Stimulated activated naive B cell treated with anti-CD40 and anti-IgM and Interleukin-4, amounts not matched to agents 10 μg/mL and 1 μg/mL and 100 μg/mL, for 72 hours (primary cell): ENCODE data around the gene C5orf24.
"Not testable (repeated sequence)": the region's sequence is repeated elsewhere in the genome, so short reads cannot be mapped to it uniquely, and the experiment has no call there.

Experiments
- ATAC-seq, 2 donors: fragments of 150-1000 bp; cut with Tn5 transposase; replicated peaks; 2 replicates each; pipeline ENCODE4 v1.10.0; 2021; ENCODE audit warnings: moderate library complexity in 1 of 2
- DNase-seq: peaks from one replicate; pipeline ENCODE4 v3.0.0; 2021
- H3K27ac Mint-ChIP-seq: one replicate; pipeline ENCODE4 v1.8.0; 2022; ENCODE audit warnings: mild to moderate bottlenecking, mixed read lengths
- H3K27me3 Mint-ChIP-seq, 2 donors: one replicate each; pipeline ENCODE4 v1.8.0; 2022; ENCODE audit warnings: mixed read lengths in 2 of 2
- H3K36me3 Mint-ChIP-seq, 2 donors: one replicate each; pipeline ENCODE4 v1.8.0; 2022; ENCODE audit warnings: mixed read lengths in 2 of 2, mild to moderate bottlenecking in 1 of 2
- H3K4me1 Mint-ChIP-seq, 2 donors: one replicate each; pipeline ENCODE4 v1.8.0; 2022; ENCODE audit warnings: mixed read lengths in 2 of 2, mild to moderate bottlenecking in 1 of 2
- H3K4me3 Mint-ChIP-seq, 2 donors: one replicate each; pipeline ENCODE4 v1.8.0; 2022; ENCODE audit warnings: mild to moderate bottlenecking in 2 of 2, mixed read lengths in 2 of 2, moderate library complexity in 1 of 2
- H3K9me3 Mint-ChIP-seq, 2 donors: one replicate each; pipeline ENCODE4 v1.8.0; 2022; ENCODE audit warnings: mixed read lengths in 2 of 2, mild to moderate bottlenecking in 1 of 2

C5orf24 gene

DNA sequence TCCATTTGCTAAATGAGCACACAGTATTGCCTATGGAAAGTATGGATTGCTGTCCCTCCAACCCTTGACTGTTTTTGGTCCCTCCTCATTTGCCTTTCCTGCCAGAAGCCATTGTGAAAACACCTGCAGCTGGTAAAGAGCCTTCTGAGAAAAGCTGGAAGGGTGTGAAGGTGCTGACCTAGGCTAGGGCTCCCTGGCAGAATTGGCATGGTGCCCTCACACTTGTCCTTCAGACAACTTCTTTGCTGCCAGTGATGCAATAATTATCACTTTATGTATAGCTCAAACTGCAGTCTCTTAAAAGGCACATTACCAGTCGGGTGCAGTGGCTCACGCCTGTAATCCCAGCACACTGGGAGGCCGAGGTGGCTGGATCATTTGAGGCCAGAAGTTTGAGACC is 32.6 kb downstream of the C5orf24 start:
- H3K36me3 Mint-ChIP-seq: peaks cover 14 to 31% of the 10 kb centered on the region in 2 donors
- H3K27ac Mint-ChIP-seq: no peak overlapping the region
- H3K4me3 Mint-ChIP-seq: no peak overlapping the region
- H3K27me3 Mint-ChIP-seq: no peaks in the 10 kb centered on the region
- DNase-seq: no peak
- ATAC-seq: no peak
- no peaks in the 10 kb centered on the region for H3K9me3 Mint-ChIP-seq
- H3K4me1 Mint-ChIP-seq: peaks cover 36 to 51% of the 10 kb centered on the region in 2 donors

DNA sequence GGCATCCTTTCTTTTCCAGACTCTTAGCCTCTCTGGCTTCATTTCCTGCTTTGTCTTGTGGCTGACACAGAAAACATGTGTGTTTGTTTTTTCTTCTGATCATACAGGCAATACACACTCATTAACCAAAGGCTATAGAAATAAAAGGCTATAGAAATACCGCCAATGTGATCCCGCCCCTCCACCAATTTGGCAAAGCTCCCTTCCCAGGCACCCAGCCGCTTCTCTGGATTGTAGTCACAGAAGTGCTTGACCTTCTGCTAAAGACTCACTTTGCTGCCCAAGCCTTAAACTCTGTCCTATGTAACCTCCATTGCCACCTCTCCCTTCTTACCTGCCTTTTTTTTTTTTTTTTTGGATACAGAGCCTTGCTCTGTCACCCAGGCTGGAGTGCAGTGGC is 33.7 kb downstream of the C5orf24 start:
- DNase-seq (no peak), ATAC-seq (no peak)
- Mint-ChIP-seq H3K9me3 (no peaks in the 10 kb centered on the region), H3K4me3 (no peak overlapping the region), H3K27me3 (no peaks in the 10 kb centered on the region), H3K36me3 (peaks cover 12 to 29% of the 10 kb centered on the region in 2 donors), H3K4me1 (peaks cover 34 to 47% of the 10 kb centered on the region in 2 donors), H3K27ac (no peak overlapping the region)

GRCh38 chr5:134880937-134881336 is 35.2 kb downstream of the C5orf24 start:
- Mint-ChIP-seq H3K36me3 (peaks cover 12 to 29% of the 10 kb centered on the region in 2 donors), H3K4me1 (peaks cover 33 to 48% of the 10 kb centered on the region in 2 donors)
- not testable (repeated sequence) for H3K27me3 Mint-ChIP-seq, DNase-seq, H3K4me3 Mint-ChIP-seq, H3K9me3 Mint-ChIP-seq, ATAC-seq, H3K27ac Mint-ChIP-seq

- H3K27ac Mint-ChIP-seq, ATAC-seq, H3K9me3 Mint-ChIP-seq, H3K27me3 Mint-ChIP-seq, H3K4me3 Mint-ChIP-seq, DNase-seq: not testable (repeated sequence)
- peaks cover 12 to 23% of the 10 kb centered on the region in 2 donors for H3K36me3 Mint-ChIP-seq
- peaks cover 27 to 40% of the 10 kb centered on the region in 2 donors for H3K4me1 Mint-ChIP-seq
Observed at GRCh38 chr5:134881711-134882110, 35.9 kb downstream of the C5orf24 start.

- peaks cover 30 to 32% of the 10 kb centered on the region in 2 donors for H3K36me3 Mint-ChIP-seq
- H3K4me3 Mint-ChIP-seq: no peak overlapping the region
- H3K4me1 Mint-ChIP-seq: peaks cover 9 to 21% of the 10 kb centered on the region in 2 donors
- no peaks in the 10 kb centered on the region for H3K9me3 Mint-ChIP-seq
- no peaks in the 10 kb centered on the region for H3K27me3 Mint-ChIP-seq
- no peak overlapping the region for H3K27ac Mint-ChIP-seq
- no peak for DNase-seq
- no peak for ATAC-seq
Observed at GRCh38 chr5:134887593-134888159, 41.9 kb downstream of the C5orf24 start.

DNA sequence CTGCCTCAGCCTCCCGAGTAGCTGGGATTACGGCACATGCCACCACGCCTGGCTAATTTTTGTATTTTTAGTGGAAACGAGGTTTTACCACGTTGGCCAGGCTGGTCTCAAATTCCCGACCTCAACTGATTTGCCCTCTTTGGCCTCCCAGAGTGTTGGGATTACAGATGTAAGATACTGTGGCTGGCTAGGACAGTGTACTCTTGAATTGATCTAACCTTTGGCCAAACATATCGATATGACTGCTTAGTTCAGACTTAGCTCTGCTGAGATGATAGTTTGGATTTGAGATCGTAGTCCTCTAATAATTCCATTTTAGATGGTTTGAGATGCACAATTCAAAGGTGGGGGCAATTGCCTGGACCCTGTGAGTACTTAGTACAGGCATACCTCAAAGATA is 43.6 kb downstream of the C5orf24 start:
- Mint-ChIP-seq H3K9me3 (no peaks in the 10 kb centered on the region), H3K36me3 (peaks cover 34 to 39% of the 10 kb centered on the region in 2 donors), H3K4me3 (no peak overlapping the region), H3K27ac (no peak overlapping the region), H3K27me3 (no peaks in the 10 kb centered on the region), H3K4me1 (peaks cover 9 to 22% of the 10 kb centered on the region in 2 donors)
- DNase-seq: no peak
- ATAC-seq: no peak

- peaks cover 39% of the 10 kb centered on the region in 2 donors for H3K36me3 Mint-ChIP-seq
- no peaks in the 10 kb centered on the region for H3K27me3 Mint-ChIP-seq
- peaks cover 8 to 18% of the 10 kb centered on the region in 2 donors for H3K4me1 Mint-ChIP-seq
- DNase-seq (no peak), ATAC-seq (no peak)
- no peak overlapping the region for H3K27ac Mint-ChIP-seq
- H3K9me3 Mint-ChIP-seq: no peaks in the 10 kb centered on the region
- H3K4me3 Mint-ChIP-seq: no peak overlapping the region
Observed at GRCh38 chr5:134891473-134891872, 45.7 kb downstream of the C5orf24 start.

GRCh38 chr5:134892282-134892681 is 46.5 kb downstream of the C5orf24 start:
- Mint-ChIP-seq H3K9me3 (no peaks in the 10 kb centered on the region), H3K4me3 (no peak overlapping the region), H3K27ac (no peak overlapping the region), H3K27me3 (no peaks in the 10 kb centered on the region), H3K4me1 (peaks cover 8 to 18% of the 10 kb centered on the region in 2 donors), H3K36me3 (peaks cover 38 to 39% of the 10 kb centered on the region in 2 donors)
- ATAC-seq (no peak), DNase-seq (no peak)

GRCh38 chr5:134892926-134893325 is 47.2 kb downstream of the C5orf24 start:
- H3K27ac Mint-ChIP-seq: no peak overlapping the region

DNA sequence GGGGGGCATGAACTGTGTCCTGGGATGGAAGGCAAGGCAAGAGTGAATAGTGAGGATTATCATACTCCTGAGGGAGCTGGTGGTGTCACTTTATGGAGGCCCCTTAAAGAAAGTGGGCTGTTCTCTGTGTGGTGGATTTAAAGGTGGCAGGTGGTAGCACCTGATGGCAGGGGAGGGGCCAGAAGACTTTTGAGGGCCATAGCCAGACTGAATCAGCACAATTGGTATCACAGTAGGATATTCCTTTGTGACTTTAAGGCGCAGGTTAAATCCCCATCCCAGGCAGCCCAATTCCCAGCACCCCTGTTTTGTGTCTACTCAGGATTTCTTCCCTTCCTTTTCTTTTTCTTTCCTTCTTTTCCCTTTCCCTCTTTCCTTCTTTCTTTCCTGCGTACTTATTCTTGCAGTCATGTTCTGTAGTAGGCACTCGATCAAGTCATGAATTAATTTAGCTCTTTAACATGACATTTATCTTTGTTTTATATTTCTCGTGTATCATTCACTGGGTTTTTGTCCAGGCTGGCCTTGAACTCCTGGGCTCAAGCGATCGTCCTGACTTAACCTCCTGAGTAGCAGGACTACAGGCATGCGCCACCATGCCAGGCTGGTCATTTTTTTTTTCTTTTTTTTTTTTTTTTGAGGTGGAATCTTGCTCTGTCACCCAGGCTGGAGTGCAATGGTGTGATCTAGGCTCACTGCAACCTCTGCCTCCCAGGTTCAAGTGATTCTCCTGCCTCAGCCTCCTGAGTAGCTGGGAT is 48.2 kb downstream of the C5orf24 start:
- Mint-ChIP-seq H3K27me3 (no peaks in the 10 kb centered on the region), H3K9me3 (no peaks in the 10 kb centered on the region), H3K4me1 (peaks cover 7 to 18% of the 10 kb centered on the region in 2 donors), H3K36me3 (peaks cover 27 to 30% of the 10 kb centered on the region in 2 donors), H3K27ac (peak overlapping the region; percentile 37), H3K4me3 (no peak overlapping the region)
- ATAC-seq (no peak), DNase-seq (no peak)

More at GRCh38 chr5:134892926-134893325, 47.2 kb downstream of the C5orf24 start:
- Mint-ChIP-seq H3K27me3 (no peaks in the 10 kb centered on the region), H3K4me3 (no peak overlapping the region), H3K36me3 (peaks cover 32% of the 10 kb centered on the region in 2 donors), H3K9me3 (no peaks in the 10 kb centered on the region), H3K4me1 (peaks cover 7 to 18% of the 10 kb centered on the region in 2 donors)
- DNase-seq (no peak), ATAC-seq (no peak)

GRCh38 chr5:134902071-134902801 is 56.5 kb downstream of the C5orf24 start:
- peak overlapping the region; percentile 64 to 74 for H3K4me3 Mint-ChIP-seq
- H3K9me3 Mint-ChIP-seq: no peaks in the 10 kb centered on the region
- H3K4me1 Mint-ChIP-seq: peaks cover 11 to 25% of the 10 kb centered on the region in 2 donors
- H3K36me3 Mint-ChIP-seq: peaks cover 0 to 12% of the 10 kb centered on the region in 2 donors
- H3K27ac Mint-ChIP-seq: peak overlapping the region; percentile 93
- DNase-seq (peak; percentile 40), ATAC-seq (peak; percentile 38 to 40)
- H3K27me3 Mint-ChIP-seq: no peaks in the 10 kb centered on the region

DNA sequence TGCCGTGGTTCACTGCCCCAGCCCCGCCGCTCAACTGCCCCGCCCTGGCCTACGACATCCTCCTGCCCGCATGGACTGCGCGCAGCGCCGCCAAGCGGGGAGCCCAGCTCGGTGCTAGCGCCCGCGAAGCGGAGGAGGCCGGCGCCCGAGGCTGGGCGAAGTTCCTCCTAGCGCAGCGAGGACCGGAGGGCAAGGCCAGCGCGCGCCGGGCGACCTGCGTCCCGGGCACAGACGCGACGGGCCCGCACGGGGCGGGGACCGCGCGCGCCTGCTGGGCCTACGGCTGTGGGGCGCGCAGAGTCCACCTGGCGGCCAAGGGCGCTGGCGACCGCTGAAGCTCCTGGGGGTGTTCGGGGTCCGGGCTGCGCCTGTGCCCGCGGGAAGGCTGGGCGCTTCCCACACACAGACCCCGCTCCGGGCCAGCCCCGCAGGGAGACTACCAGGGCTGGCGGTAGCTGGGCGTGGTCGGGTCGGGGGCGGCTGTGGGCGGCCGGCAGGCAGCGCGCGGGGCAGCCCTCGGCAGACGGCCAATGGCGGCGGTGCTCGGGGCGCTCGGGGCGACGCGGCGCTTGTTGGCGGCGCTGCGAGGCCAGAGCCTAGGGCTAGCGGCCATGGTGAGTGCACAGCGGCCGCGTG is 59.0 kb downstream of the C5orf24 start, which contains the start of gene PCBD2:
PCBD2 (plus strand) TSS at position 522 of the 636 bp plus-strand sequence; CDS start at position 531, 9 bp downstream.
- DNase-seq (peak; percentile 96), ATAC-seq (peak; percentile 85 to 86)
- H3K27me3 Mint-ChIP-seq: no peaks in the 10 kb centered on the region
- H3K4me3 Mint-ChIP-seq: peak within 1 kb of the TSS; percentile 95 to 97
- H3K36me3 Mint-ChIP-seq: peaks cover 0 to 12% of the 10 kb centered on the region in 2 donors
- H3K27ac Mint-ChIP-seq: peak within 1 kb of the TSS; percentile 98
- H3K4me1 Mint-ChIP-seq: peaks cover 11 to 25% of the 10 kb centered on the region in 2 donors
- no peaks in the 10 kb centered on the region for H3K9me3 Mint-ChIP-seq

DNA sequence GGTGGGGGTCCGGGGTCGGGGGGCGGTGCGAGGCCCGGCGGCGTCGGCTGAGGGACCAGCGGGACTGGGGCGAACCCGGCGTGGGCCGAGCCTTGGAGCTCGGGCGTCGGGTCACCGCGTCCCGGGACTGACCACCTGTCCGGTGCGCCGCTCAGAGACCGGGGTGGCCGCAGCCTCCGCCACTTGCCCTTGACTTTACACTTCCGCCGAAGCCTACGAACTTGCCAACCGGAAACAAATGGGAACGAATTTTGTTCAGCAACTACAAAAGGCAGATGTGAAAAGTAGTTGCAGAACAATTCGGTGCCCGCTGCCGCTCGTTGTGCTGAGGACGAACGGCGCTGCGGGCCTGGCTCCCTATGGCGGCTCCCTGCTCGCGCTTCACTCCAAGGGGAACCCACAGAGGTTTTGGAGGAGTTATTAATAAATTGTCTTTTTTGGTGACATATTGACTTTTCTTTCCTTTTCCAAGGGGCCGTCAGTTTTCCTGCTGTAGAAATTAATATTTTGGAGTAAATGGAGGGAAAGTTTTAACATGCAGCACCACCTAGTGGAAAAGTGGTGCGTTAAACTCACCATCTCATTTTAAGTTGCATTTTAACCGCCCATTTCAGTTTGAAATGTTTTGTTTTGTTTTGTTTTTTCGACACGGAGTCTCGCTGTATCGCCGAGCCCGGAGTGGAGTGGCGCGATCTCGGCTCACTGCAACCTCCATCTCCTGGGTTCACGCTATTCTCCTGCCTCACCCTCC is 59.7 kb downstream of the C5orf24 start:
- Mint-ChIP-seq H3K36me3 (peaks cover 0 to 12% of the 10 kb centered on the region in 2 donors), H3K9me3 (no peaks in the 10 kb centered on the region), H3K4me3 (peak overlapping the region; percentile 95 to 97), H3K4me1 (peaks cover 11 to 25% of the 10 kb centered on the region in 2 donors), H3K27me3 (no peaks in the 10 kb centered on the region), H3K27ac (peak overlapping the region; percentile 98)
- DNase-seq (no peak), ATAC-seq (peak; percentile 21 to 33)
